H7 (cell line): ENCODE measurements around the gene MAST4. TPM values are rescaled to one million over a fixed set of nuclear protein-coding genes. Genes with fewer than 3 reads are reported as not detected.
"Not testable (repeated sequence)": the region's sequence is repeated elsewhere in the genome, so short reads cannot be mapped to it uniquely, and the experiment has no call there.

ENCODE experiments used
- DNase-seq: peaks from one replicate; pipeline ENCODE4 v3.0.0; 2012
- H3K27me3 ChIP-seq: 2 replicates; pipeline ENCODE4 v1.6.0; 2011; ENCODE audit warnings: mild to moderate bottlenecking, low read length; ENCODE audit not compliant: control insufficient read depth, insufficient read depth
- H3K36me3 ChIP-seq: replicated peaks from 2 replicates; pipeline ENCODE4 v1.5.1; 2011; ENCODE audit warnings: low read length; ENCODE audit not compliant: control insufficient read depth, insufficient read depth
- H3K4me3 ChIP-seq: 2 replicates; pipeline ENCODE4 v1.5.1; 2011; ENCODE audit warnings: low read depth, mild to moderate bottlenecking, control low read depth, low read length, moderate library complexity; ENCODE audit not compliant: insufficient read depth
- total RNA-seq: library from RNA; depleted of rRNA; stranded (reverse); fragments of >200 nt; shearing (Covaris generic); gene quantifications from 2 replicates; pipeline ENCODE4 v1.2.3, GENCODE V29; 2014

Gene MAST4
- total RNA-seq, 1 experiment from 2014 or later: 1.6 TPM

GRCh38 chr5:66675406-66675805, 79.2 kb downstream of the MAST4 start:
- Histone ChIP-seq H3K36me3 (no peaks in the 10 kb centered on the region), H3K4me3 (no peak overlapping the region), H3K27me3 (no peaks in the 10 kb centered on the region)
- no peak for DNase-seq

- DNase-seq: no peak
- Histone ChIP-seq H3K27me3 (no peaks in the 10 kb centered on the region), H3K4me3 (no peak overlapping the region), H3K36me3 (no peaks in the 10 kb centered on the region)
Measured at GRCh38 chr5:66680221-66680620, 84.0 kb downstream of the MAST4 start.

GRCh38 chr5:66680804-66681203, 84.6 kb downstream of the MAST4 start:
- no peaks in the 10 kb centered on the region for H3K36me3 ChIP-seq
- no peaks in the 10 kb centered on the region for H3K27me3 ChIP-seq
- no peak overlapping the region for H3K4me3 ChIP-seq
- no peak for DNase-seq

DNA sequence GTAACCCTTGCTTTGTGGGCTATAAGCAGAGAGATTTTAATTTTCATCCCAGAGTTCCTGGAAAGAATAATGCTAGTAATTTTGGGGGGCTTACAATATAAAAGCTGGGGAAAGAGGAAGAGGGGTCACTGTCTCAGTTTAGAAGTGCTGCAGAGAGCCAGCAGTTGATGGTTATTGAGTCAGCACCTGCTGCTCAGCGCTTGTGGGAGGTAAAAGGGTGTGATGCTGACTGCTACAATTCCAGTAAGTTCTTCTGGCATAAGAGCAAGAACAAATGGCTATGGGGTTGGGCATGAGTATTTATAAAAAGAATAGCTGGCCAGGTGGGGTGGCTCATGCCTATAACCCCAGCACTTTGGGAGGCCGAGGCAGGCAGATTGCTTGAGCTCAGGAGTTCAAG, 88.5 kb downstream of the MAST4 start:
- Histone ChIP-seq H3K27me3 (no peaks in the 10 kb centered on the region), H3K4me3 (no peak overlapping the region), H3K36me3 (no peaks in the 10 kb centered on the region)
- no peak for DNase-seq

GRCh38 chr5:66689522-66690220, 93.5 kb downstream of the MAST4 start:
- H3K36me3 ChIP-seq: no peaks in the 10 kb centered on the region
- H3K4me3 ChIP-seq: no peak overlapping the region
- no peaks in the 10 kb centered on the region; the same call in 1 of the 2 replicates for H3K27me3 ChIP-seq
- no peak for DNase-seq

- DNase-seq: no peak
- H3K27me3 ChIP-seq: peaks cover 4% of the 10 kb centered on the region; the same call in 1 of the 2 replicates
- H3K36me3 ChIP-seq: no peaks in the 10 kb centered on the region
- no peak overlapping the region for H3K4me3 ChIP-seq
Measured at GRCh38 chr5:66694036-66694435, 97.8 kb downstream of the MAST4 start.

GRCh38 chr5:66695840-66696239, 99.6 kb downstream of the MAST4 start:
- not testable (repeated sequence) for H3K36me3 ChIP-seq, H3K27me3 ChIP-seq, DNase-seq

GRCh38 chr5:66697796-66698564, 101.8 kb downstream of the MAST4 start:
- H3K27me3 ChIP-seq: peaks cover 24% of the 10 kb centered on the region
- H3K4me3 ChIP-seq: no peak overlapping the region
- H3K36me3 ChIP-seq: no peaks in the 10 kb centered on the region
- no peak for DNase-seq

More at GRCh38 chr5:66695840-66696239, 99.6 kb downstream of the MAST4 start:
- H3K4me3 ChIP-seq: not testable (repeated sequence)

DNA sequence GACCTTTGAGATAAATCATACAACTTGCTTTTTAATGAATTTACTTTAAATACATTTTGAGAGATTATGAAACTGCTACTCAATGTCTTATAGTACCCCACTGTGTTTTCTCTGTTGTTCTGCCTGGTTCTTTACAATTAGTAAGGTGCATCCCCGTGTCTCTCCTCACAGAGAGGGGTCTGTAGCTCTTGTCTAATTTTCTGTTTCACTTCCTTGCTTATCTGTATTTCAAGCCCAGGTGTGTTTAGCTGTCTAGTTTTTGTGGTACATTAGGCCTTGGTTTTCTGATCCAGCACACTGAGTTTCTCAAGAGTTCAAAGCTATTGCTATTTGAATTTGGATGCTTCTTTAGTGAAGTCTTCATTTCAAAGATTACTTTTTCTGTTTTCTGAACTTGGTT, 105.1 kb downstream of the MAST4 start:
- peaks cover 49% of the 10 kb centered on the region for H3K27me3 ChIP-seq
- no peaks in the 10 kb centered on the region for H3K36me3 ChIP-seq
- DNase-seq: no peak
- H3K4me3 ChIP-seq: no peak overlapping the region

DNA sequence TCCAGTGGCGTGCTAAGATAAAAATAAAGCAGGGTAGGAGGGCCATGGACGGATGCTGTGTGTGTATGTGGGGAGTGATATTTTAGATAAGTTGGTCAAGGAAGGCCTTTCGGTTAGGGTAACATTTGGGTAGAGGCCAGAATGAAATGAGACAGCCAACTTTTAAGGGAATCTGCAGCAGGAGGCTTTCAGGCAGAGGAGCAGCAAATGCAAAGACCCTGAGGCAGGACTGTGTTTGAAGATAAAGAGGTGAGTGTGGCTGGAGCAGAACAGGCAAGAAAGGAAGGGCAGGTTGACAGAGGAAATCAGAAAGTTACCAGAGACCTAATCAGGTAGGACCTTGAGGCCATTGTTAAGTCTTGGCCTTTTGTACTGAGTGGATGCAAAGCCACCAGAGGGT, 106.2 kb downstream of the MAST4 start:
- DNase-seq: no peak
- Histone ChIP-seq H3K27me3 (peaks cover 60% of the 10 kb centered on the region), H3K36me3 (no peaks in the 10 kb centered on the region), H3K4me3 (no peak overlapping the region)

- peak; percentile 3 for DNase-seq
- Histone ChIP-seq H3K27me3 (peaks cover 70% of the 10 kb centered on the region), H3K36me3 (no peaks in the 10 kb centered on the region), H3K4me3 (no peak overlapping the region)
Measured at GRCh38 chr5:66704790-66705425, 108.7 kb downstream of the MAST4 start.

GRCh38 chr5:66708368-66708767, 112.2 kb downstream of the MAST4 start:
- H3K27me3 ChIP-seq: peaks cover 51% of the 10 kb centered on the region
- no peak for DNase-seq
- no peak overlapping the region for H3K4me3 ChIP-seq
- H3K36me3 ChIP-seq: no peaks in the 10 kb centered on the region

GRCh38 chr5:66710557-66711088, 114.4 kb downstream of the MAST4 start:
- Histone ChIP-seq H3K36me3 (no peaks in the 10 kb centered on the region), H3K27me3 (peaks cover 36% of the 10 kb centered on the region), H3K4me3 (no peak overlapping the region)
- no peak for DNase-seq

GRCh38 chr5:66713998-66714397, 117.8 kb downstream of the MAST4 start:
- no peaks in the 10 kb centered on the region for H3K36me3 ChIP-seq
- H3K27me3 ChIP-seq: peaks cover 6% of the 10 kb centered on the region; the same call in 1 of the 2 replicates
- no peak for DNase-seq
- no peak overlapping the region for H3K4me3 ChIP-seq
